DOHH2 (cell line): Measurements from ENCODE around the gene DNMT1.

Experiments used
- H3F3A ChIP-seq: fragments of 200-600 bp; sonication (generic), shearing (Covaris generic); 2 replicates; pipeline ENCODE4 v1.6.0; 2016; ENCODE audit warnings: antibody characterized with exemption, mild to moderate bottlenecking; ENCODE audit not compliant: control insufficient read depth, insufficient read depth
- H3K27ac ChIP-seq: fragments of 200-600 bp; sonication (generic); 2 replicates; pipeline ENCODE4 v1.5.1; 2014; ENCODE audit warnings: low read depth, mild to moderate bottlenecking, low read length, moderate library complexity
- H3K27me3 ChIP-seq: fragments of 200-600 bp; sonication (generic); 2 replicates; pipeline ENCODE4 v1.6.1; 2014; ENCODE audit warnings: mild to moderate bottlenecking, low read length, mixed read lengths; ENCODE audit not compliant: control insufficient read depth
- H3K36me3 ChIP-seq: fragments of 200-600 bp; sonication (generic); 2 replicates; pipeline ENCODE4 v1.6.1; 2014; ENCODE audit warnings: mild to moderate bottlenecking, low read length, moderate library complexity, mixed read lengths; ENCODE audit not compliant: control insufficient read depth
- H3K4me1 ChIP-seq: fragments of 200-600 bp; sonication (generic); 2 replicates; pipeline ENCODE4 v1.6.1; 2014; ENCODE audit warnings: mild to moderate bottlenecking, low read length, mixed read lengths; ENCODE audit not compliant: control insufficient read depth
- H3K4me2 ChIP-seq: fragments of 200-600 bp; sonication (generic); 2 replicates; pipeline ENCODE4 v1.6.0; 2014; ENCODE audit warnings: mild to moderate bottlenecking, low read length, moderate library complexity
- H3K4me3 ChIP-seq: fragments of 200-600 bp; sonication (generic); 2 replicates; pipeline ENCODE4 v1.5.1; 2014; ENCODE audit warnings: mild to moderate bottlenecking, low read length, mixed read lengths
- H3K79me2 ChIP-seq: fragments of 200-600 bp; sonication (generic); 2 replicates; pipeline ENCODE4 v1.6.1; 2014; ENCODE audit warnings: mild to moderate bottlenecking, low read length, mixed read lengths; ENCODE audit not compliant: control insufficient read depth
- H3K9me2 ChIP-seq: fragments of 200-600 bp; sonication (generic); replicated peaks from 2 replicates; pipeline ENCODE4 v1.6.1; 2014; ENCODE audit warnings: mild to moderate bottlenecking, low read length, mixed read lengths; ENCODE audit not compliant: control insufficient read depth
- H3K9me3 ChIP-seq: fragments of 200-600 bp; sonication (generic); 2 replicates; pipeline ENCODE4 v1.6.1; 2014; ENCODE audit warnings: antibody characterized with exemption, low read length, mixed read lengths; ENCODE audit not compliant: control insufficient read depth, insufficient read depth
- H4K20me1 ChIP-seq: fragments of 200-600 bp; sonication (generic); 2 replicates; pipeline ENCODE4 v1.6.0; 2014; ENCODE audit warnings: low read depth, mild to moderate bottlenecking, antibody characterized with exemption, low read length, moderate library complexity; ENCODE audit not compliant: control insufficient read depth, insufficient read depth
- EZH2phosphoT487 ChIP-seq: fragments of 200-600 bp; sonication (generic); IDR thresholded peaks from 2 replicates; pipeline ENCODE4 v1.6.1; 2017; ENCODE audit warnings: borderline replicate concordance, mild to moderate bottlenecking, antibody characterized with exemption, low read length, moderate library complexity, mixed read lengths
- TF ChIP-seq, protein P1 (sequence below): fragments of 200-600 bp; sonication (generic); IDR thresholded peaks from one replicate; pipeline ENCODE4 v1.5.1; 2014; ENCODE audit warnings: antibody characterized with exemption, mild to moderate bottlenecking, low read depth, low read length; ENCODE audit not compliant: poor library complexity, severe bottlenecking

The DNMT1 gene

DNA sequence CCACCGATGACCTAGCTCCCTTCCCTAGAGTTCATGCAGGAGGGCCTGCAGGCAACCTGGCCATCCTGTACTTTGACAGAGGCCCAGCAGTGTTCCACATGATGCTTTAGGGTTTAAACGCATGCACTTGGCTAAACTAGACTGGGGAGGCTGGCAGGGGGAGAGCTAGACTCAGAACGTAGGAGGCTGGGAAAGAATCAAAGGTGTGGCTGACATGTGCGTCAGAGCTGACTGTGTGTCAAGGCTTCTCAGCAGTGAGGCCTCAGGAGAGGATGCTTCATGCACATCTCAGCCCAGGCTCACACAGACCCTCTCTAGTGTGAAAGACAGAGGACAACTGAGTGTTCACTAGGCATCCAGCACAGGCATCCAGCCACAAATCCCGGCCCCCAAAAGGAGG, 28.7 kb downstream of the DNMT1 start:
- Histone ChIP-seq H3K9me2 (no peaks in the 10 kb centered on the region), H3K9me3 (no peaks in the 10 kb centered on the region), H3K27me3 (no peaks in the 10 kb centered on the region), H3K4me2 (no peak overlapping the region), H4K20me1 (peaks cover 11% of the 10 kb centered on the region; the same call in 1 of the 2 replicates), H3K4me3 (no peak overlapping the region), H3K4me1 (no peaks in the 10 kb centered on the region), H3K36me3 (peaks cover 94% of the 10 kb centered on the region), H3F3A (peaks cover 11% of the 10 kb centered on the region), H3K27ac (no peak overlapping the region), H3K79me2 (peaks cover 70% of the 10 kb centered on the region)
- no peak for TF ChIP-seq EZH2phosphoT487
- TF ChIP-seq, protein P1, sequence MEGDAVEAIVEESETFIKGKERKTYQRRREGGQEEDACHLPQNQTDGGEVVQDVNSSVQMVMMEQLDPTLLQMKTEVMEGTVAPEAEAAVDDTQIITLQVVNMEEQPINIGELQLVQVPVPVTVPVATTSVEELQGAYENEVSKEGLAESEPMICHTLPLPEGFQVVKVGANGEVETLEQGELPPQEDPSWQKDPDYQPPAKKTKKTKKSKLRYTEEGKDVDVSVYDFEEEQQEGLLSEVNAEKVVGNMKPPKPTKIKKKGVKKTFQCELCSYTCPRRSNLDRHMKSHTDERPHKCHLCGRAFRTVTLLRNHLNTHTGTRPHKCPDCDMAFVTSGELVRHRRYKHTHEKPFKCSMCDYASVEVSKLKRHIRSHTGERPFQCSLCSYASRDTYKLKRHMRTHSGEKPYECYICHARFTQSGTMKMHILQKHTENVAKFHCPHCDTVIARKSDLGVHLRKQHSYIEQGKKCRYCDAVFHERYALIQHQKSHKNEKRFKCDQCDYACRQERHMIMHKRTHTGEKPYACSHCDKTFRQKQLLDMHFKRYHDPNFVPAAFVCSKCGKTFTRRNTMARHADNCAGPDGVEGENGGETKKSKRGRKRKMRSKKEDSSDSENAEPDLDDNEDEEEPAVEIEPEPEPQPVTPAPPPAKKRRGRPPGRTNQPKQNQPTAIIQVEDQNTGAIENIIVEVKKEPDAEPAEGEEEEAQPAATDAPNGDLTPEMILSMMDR = no peak

DNA sequence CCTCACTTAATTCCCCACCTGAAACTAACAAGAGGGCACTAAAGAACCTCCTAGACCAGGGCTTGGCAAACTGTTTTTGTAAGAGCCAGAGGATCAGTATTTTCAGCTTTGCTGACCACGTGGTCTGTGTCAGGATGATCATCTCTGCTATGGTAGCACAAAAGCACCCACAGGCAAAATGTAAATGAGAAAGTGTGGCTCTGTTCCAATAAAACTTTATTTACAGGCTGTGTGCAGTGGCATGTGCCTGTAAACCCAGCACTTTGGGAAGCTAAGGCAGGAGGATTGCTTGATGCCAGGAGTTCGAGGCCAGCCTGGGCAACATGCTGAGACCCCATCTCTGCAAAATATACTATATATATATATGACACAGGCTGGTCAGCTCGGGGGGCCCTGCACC, 31.2 kb downstream of the DNMT1 start:
- Histone ChIP-seq H3K9me3 (no peaks in the 10 kb centered on the region), H3K9me2 (no peaks in the 10 kb centered on the region), H4K20me1 (peaks cover 5% of the 10 kb centered on the region; the same call in 1 of the 2 replicates), H3K4me2 (no peak overlapping the region), H3K36me3 (peaks cover 96% of the 10 kb centered on the region), H3K4me1 (no peaks in the 10 kb centered on the region), H3K4me3 (no peak overlapping the region), H3K79me2 (peaks cover 73% of the 10 kb centered on the region), H3F3A (peaks cover 13% of the 10 kb centered on the region), H3K27ac (no peak overlapping the region), H3K27me3 (no peaks in the 10 kb centered on the region)
- TF ChIP-seq EZH2phosphoT487 = no peak
- TF ChIP-seq, protein P1 = no peak

DNA sequence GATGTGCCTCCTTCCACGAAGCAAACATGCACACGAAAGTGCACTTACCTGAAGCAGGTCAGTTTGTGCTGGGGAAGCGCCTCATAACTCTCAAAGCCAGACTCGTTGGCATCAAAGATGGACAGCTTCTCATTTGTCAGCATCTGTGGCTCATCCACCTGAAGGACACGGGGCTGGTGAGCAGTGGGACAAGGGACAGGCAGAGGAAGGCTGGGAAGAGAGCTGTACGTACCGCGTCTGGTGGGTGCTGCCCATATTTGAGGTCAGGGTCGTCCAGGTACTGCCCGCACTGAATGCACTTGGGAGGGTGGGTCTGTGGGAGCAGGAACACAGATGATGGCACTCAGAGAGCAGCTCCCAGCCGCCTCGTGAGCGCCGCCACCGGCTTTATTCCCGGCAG, 35.1 kb downstream of the DNMT1 start:
- H3K79me2 ChIP-seq = peaks cover 80% of the 10 kb centered on the region
- peaks cover 13% of the 10 kb centered on the region for H3F3A ChIP-seq
- no peaks in the 10 kb centered on the region for H3K9me3 ChIP-seq
- H3K27ac ChIP-seq = no peak overlapping the region
- peaks cover 3% of the 10 kb centered on the region; the same call in 1 of the 2 replicates for H4K20me1 ChIP-seq
- H3K36me3 ChIP-seq = peaks cover 96% of the 10 kb centered on the region
- no peak overlapping the region for H3K4me2 ChIP-seq
- H3K4me1 ChIP-seq = no peaks in the 10 kb centered on the region
- no peak for TF ChIP-seq EZH2phosphoT487
- TF ChIP-seq, protein P1 = no peak
- no peaks in the 10 kb centered on the region for H3K9me2 ChIP-seq
- H3K4me3 ChIP-seq = no peak overlapping the region
- H3K27me3 ChIP-seq = no peaks in the 10 kb centered on the region

DNA sequence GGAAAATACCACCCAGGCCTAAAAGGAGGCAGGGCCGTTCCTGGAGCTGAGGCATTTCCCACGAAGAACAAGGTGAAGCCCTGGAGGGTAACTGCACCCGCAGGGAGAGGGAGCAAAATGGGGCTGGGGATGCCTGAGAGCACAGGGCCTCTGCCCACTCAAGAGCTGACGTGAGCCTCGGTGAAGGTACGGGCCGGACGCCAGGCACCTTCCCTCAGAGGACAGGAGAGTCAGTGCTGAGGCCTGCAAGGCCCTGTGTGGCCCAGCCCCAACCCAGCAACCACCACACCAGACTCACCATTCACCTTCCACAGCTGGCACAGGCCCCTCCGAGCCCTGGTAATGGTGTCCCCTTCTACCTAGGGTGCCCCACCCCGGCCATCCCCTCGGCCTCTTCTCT, 36.3 kb downstream of the DNMT1 start:
- Histone ChIP-seq H3K4me3 (no peak overlapping the region), H3K4me2 (no peak overlapping the region), H3K4me1 (no peaks in the 10 kb centered on the region), H3F3A (peaks cover 21% of the 10 kb centered on the region), H3K79me2 (peaks cover 83% of the 10 kb centered on the region), H3K27ac (no peak overlapping the region), H3K27me3 (no peaks in the 10 kb centered on the region), H3K9me3 (no peaks in the 10 kb centered on the region), H3K9me2 (no peaks in the 10 kb centered on the region), H3K36me3 (peaks cover 98% of the 10 kb centered on the region), H4K20me1 (peaks cover 3% of the 10 kb centered on the region; the same call in 1 of the 2 replicates)
- TF ChIP-seq, protein P1 = no peak
- no peak for TF ChIP-seq EZH2phosphoT487
